SK-N-SH (cell line): ENCODE results near the gene S100A4.

ENCODE experiments used
- EZH2phosphoT487 ChIP-seq: fragments of 200-600 bp; sonication (generic); IDR thresholded peaks from 2 replicates; pipeline ENCODE4 v1.6.1; 2017; ENCODE audit warnings: low read depth, mixed run types, mild to moderate bottlenecking, antibody characterized with exemption, moderate library complexity, borderline replicate concordance
- POLR2AphosphoS5 ChIP-seq: IDR thresholded peaks from 2 replicates; pipeline ENCODE4 v1.6.1; 2012; ENCODE audit warnings: low read depth, low read length
- TAF1 ChIP-seq: IDR thresholded peaks from 2 replicates; pipeline ENCODE4 v1.6.1; 2012; ENCODE audit warnings: low read depth, mild to moderate bottlenecking, low read length, moderate library complexity, borderline replicate concordance
- TF ChIP-seq, protein P1 (sequence below): fragments of 200-600 bp; sonication (generic); IDR thresholded peaks from 2 replicates; pipeline ENCODE4 v1.6.1; 2017; ENCODE audit warnings: antibody characterized with exemption, mild to moderate bottlenecking, moderate library complexity
- TF ChIP-seq, protein P2 (sequence below): IDR thresholded peaks from 2 replicates; pipeline ENCODE4 v1.4.0; 2012; ENCODE audit warnings: low read depth, borderline replicate concordance

GRCh38 chr1:153540394-153541361 is 4.9 kb downstream of the S100A4 start, which contains the start of gene S100A5:
- TF ChIP-seq EZH2phosphoT487 (no peak), POLR2AphosphoS5 (no peak), TAF1 (no peak)
- TF ChIP-seq, protein P1, sequence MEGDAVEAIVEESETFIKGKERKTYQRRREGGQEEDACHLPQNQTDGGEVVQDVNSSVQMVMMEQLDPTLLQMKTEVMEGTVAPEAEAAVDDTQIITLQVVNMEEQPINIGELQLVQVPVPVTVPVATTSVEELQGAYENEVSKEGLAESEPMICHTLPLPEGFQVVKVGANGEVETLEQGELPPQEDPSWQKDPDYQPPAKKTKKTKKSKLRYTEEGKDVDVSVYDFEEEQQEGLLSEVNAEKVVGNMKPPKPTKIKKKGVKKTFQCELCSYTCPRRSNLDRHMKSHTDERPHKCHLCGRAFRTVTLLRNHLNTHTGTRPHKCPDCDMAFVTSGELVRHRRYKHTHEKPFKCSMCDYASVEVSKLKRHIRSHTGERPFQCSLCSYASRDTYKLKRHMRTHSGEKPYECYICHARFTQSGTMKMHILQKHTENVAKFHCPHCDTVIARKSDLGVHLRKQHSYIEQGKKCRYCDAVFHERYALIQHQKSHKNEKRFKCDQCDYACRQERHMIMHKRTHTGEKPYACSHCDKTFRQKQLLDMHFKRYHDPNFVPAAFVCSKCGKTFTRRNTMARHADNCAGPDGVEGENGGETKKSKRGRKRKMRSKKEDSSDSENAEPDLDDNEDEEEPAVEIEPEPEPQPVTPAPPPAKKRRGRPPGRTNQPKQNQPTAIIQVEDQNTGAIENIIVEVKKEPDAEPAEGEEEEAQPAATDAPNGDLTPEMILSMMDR = no peak
- TF ChIP-seq, protein P2, sequence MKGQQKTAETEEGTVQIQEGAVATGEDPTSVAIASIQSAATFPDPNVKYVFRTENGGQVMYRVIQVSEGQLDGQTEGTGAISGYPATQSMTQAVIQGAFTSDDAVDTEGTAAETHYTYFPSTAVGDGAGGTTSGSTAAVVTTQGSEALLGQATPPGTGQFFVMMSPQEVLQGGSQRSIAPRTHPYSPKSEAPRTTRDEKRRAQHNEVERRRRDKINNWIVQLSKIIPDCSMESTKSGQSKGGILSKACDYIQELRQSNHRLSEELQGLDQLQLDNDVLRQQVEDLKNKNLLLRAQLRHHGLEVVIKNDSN = no peak
